IMR-90 (cell line): ENCODE measurements around the gene AP4S1.

Source experiments
- CEBPB ChIP-seq: IDR thresholded peaks from 2 replicates; pipeline ENCODE4 v1.6.1; 2012; ENCODE audit warnings: low read depth, low read length, improper control_type of control experiment
- TF ChIP-seq, protein P1 (sequence below): conservative IDR thresholded peaks from 2 replicates; pipeline ENCODE4 v1.5.1; 2012; ENCODE audit warnings: mild to moderate bottlenecking, low read depth, low read length, improper control_type of control experiment

DNA sequence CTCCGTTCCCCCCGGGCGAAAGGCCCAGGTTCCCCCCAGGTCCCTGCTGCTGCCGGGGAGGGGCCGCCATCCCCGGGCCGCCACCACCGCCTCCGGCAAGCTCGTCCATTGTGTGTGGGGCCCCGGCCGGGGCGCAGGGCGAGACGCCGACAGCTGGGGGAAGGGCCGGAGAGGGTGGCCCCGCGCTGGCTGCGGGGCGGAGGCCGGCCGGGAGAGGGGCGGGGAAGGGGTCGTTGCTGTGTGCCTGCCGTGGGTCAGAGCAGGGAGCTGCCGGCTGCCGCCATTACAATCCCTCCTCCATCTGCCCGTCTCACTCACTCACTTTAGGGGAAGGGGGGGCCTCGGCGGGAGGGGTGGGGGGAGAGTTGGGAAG lies 614 bp downstream of the AP4S1 start, which contains the start of gene STRN3:
- no peak for TF ChIP-seq CEBPB
- TF ChIP-seq, protein P1, sequence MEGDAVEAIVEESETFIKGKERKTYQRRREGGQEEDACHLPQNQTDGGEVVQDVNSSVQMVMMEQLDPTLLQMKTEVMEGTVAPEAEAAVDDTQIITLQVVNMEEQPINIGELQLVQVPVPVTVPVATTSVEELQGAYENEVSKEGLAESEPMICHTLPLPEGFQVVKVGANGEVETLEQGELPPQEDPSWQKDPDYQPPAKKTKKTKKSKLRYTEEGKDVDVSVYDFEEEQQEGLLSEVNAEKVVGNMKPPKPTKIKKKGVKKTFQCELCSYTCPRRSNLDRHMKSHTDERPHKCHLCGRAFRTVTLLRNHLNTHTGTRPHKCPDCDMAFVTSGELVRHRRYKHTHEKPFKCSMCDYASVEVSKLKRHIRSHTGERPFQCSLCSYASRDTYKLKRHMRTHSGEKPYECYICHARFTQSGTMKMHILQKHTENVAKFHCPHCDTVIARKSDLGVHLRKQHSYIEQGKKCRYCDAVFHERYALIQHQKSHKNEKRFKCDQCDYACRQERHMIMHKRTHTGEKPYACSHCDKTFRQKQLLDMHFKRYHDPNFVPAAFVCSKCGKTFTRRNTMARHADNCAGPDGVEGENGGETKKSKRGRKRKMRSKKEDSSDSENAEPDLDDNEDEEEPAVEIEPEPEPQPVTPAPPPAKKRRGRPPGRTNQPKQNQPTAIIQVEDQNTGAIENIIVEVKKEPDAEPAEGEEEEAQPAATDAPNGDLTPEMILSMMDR = no peak
